Hair follicle dermal papilla cell (primary cell): Measurements from ENCODE around the gene CT45A5. TPM values are rescaled to one million over a fixed set of nuclear protein-coding genes. Genes with fewer than 3 reads are reported as not detected.

Source experiments
- total RNA-seq: library from RNA; depleted of rRNA; stranded (reverse); fragments of >200 nt; gene quantifications from 2 replicates; pipeline ENCODE4 v1.2.3, GENCODE V29; 2012

Gene CT45A5, protein sequence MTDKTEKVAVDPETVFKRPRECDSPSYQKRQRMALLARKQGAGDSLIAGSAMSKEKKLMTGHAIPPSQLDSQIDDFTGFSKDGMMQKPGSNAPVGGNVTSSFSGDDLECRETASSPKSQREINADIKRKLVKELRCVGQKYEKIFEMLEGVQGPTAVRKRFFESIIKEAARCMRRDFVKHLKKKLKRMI
- total RNA-seq: not detected in 2 replicates

GRCh38 chrX:135785403-135785802 lies at the start of gene CT45A5:
TSS of gene CT45A5 (minus strand) at chrX:135785503. CDS start at chrX:135781729, 3,774 bp downstream.

DNA sequence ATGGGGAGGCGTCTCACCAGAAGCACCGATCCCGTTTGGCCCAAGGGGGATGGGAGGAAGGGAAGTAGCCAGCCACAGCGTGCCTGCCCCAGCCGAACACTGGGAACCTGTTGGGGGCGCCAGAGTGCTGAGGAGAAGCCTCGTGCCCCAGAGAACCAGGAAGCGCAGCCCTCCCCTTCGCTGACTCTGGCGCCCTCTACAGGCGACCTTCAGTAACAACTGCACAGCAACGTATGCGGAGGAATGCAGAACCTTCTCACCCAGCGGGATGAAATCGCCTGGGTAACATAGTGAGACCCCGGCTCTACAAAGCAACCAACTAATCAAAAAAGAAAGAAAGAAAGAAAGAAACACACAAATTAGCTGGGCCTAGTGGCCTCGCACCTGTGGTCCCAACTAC lies 34.6 kb upstream of the CT45A5 start, which contains the start of gene CT45A2:
Gene CT45A2, minus strand, starts transcription at position 101 of the 400 bp plus-strand sequence. CDS start 3,747 bp downstream, outside the sequence.

GRCh38 chrX:135802687-135803086 lies 17.4 kb upstream of the CT45A5 start, which contains the start of gene CT45A6:
TSS of gene CT45A6 (minus strand) at chrX:135802787. CDS start at chrX:135798993, 3,794 bp downstream.

DNA sequence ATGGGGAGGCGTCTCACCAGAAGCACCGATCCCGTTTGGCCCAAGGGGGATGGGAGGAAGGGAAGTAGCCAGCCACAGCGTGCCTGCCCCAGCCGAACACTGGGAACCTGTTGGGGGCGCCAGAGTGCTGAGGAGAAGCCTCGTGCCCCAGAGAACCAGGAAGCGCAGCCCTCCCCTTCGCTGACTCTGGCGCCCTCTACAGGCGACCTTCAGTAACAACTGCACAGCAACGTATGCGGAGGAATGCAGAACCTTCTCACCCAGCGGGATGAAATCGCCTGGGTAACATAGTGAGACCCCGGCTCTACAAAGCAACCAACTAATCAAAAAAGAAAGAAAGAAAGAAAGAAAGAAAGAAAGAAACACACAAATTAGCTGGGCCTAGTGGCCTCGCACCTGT lies 17.2 kb downstream of the CT45A5 start, which contains the start of gene CT45A3:
Gene CT45A3, minus strand, starts transcription at position 101 of the 400 bp plus-strand sequence. CDS start 3,747 bp downstream, outside the sequence.

Other genes with a start within 250 kb of the CT45A5 start
- gene CT45A1, start 71.9 kb downstream of the CT45A5 start, total RNA-seq: not detected in 2 replicates
- gene CT45A3, start 17.3 kb downstream of the CT45A5 start, total RNA-seq: not detected in 2 replicates
- gene CT45A6, start 17.3 kb upstream of the CT45A5 start, total RNA-seq: not detected in 2 replicates
- not detected in 2 replicates for gene CT45A2, start 34.5 kb upstream of the CT45A5 start, total RNA-seq
- not detected in 2 replicates for gene CT45A7, start 51.8 kb upstream of the CT45A5 start, total RNA-seq
- not detected in 2 replicates for gene CT45A8, start 69.0 kb upstream of the CT45A5 start, total RNA-seq
- gene CT45A9, start 86.3 kb upstream of the CT45A5 start, total RNA-seq: not detected in 2 replicates
- gene CT45A10, start 107.9 kb upstream of the CT45A5 start, total RNA-seq: not detected in 2 replicates
- gene SAGE1, start 108.2 kb upstream of the CT45A5 start, total RNA-seq: not detected in 2 replicates
- gene MMGT1, start 188.5 kb upstream of the CT45A5 start, total RNA-seq: 21.3 and 23.7 TPM in 2 replicates
- gene SLC9A6, start 199.9 kb upstream of the CT45A5 start, total RNA-seq: 21.9 and 24.3 TPM in 2 replicates